HG03520 (cell line): ENCODE results near the gene KCNJ16.
"Not testable (repeated sequence)": the region's sequence is repeated elsewhere in the genome, so short reads cannot be mapped to it uniquely, and the experiment has no call there.

Experiments used
- ATAC-seq: cut with Tn5 transposase; IDR thresholded peaks from one replicate; pipeline ENCODE4 v1.9.1; 2021; ENCODE audit warnings: mild to moderate bottlenecking, moderate library complexity; ENCODE audit not compliant: unreplicated experiment

Gene KCNJ16

DNA sequence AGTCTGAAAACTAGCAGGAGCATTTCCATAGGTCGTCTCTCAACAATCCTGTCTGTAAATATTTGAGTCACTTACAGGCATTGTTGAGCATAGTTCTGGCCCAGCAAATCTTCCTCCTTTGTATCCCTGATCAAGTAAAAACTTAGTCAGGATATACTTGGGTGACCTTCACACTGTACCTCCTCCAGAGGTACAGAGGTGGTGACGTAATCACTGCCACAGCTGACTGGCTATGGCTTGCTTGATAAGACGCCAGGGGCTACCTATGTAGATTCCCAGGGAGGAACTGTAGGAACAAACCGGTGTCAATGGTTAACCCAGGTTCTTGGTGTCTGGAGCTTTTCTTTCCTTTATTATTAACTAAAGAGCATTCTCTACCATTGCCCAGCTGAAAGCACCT, at the start of gene KCNJ16:
Gene KCNJ16 (plus strand): TSS at position 270 of the 400 bp plus-strand sequence. CDS start 56,863 bp downstream, outside the sequence.
- ATAC-seq: no peak

DNA sequence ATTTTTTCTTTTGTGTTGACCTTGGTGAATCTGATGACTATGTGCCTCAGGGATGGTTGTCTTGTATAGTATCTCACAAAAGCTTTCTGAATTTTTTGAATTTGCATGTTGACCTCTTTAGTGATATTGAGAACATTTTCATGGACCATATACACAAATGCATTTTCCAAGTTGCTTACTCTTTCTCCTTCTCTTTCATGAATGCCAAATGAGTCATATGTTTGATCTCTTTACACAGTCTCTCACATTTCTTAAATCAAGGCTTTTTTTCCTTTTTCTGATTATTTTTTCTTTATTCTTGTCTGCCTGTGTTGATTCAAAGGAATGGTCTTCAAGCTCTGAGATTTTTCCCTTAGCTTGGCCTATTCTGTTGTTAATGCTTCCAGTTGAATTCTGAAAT, 46.6 kb upstream of the KCNJ16 start:
- no peak for ATAC-seq

DNA sequence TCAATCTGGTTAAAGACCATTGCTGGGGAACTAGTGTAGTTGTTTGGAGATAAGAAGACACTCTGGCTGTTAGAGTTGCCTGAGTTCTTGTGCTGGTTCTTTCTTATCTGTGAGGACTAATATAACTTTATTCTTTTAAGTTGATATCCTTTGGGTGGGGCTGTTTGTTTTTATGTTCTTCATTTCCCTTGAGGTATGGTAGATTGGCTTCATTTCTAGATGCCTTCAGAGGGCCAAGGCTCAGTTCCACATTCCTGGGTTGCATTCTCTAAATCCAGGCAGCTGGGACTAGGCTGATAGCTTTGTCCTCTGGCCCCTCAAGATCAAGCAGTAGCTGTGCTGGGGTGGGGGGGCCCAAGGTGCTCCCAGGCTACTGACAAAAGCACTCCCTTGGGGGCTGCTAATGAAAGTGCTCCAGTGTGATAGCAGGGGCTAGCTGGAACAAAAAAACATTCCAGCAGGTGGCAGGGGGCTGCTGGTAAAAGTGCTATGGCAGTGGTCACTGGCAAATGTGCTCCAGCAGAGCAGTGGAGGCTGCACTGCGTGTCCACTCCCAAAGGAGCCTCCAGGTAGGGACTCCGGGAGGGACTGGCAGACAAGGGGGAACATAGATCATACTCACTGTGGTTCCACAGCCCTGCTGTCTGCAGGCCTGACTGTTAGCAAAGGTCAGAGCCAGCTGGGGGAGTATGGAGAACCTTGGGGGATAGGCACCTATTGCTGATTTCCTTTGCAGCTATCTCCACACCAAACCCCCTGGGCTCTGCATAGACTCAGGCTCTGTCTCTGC, 45.9 kb upstream of the KCNJ16 start:
- ATAC-seq: no peak

DNA sequence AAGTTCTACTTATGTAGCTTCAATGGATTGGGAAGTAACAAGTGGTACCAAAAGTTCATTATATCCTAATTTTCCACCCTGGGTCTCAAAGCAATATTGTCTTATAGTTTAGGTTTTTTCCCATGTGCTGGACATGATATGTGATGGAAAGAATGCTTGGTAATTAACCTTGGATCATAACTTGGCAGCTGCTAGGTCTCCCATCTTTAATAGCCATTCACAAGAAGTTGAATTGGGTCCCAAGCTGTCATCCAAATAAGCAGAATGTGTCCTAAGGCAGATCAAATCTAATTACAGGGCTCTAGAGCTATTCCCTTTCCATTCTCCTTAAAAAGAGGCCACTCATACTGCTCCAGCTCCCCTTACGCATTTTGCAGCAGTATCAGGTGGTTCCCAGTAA, 44.7 kb upstream of the KCNJ16 start:
- no peak for ATAC-seq

DNA sequence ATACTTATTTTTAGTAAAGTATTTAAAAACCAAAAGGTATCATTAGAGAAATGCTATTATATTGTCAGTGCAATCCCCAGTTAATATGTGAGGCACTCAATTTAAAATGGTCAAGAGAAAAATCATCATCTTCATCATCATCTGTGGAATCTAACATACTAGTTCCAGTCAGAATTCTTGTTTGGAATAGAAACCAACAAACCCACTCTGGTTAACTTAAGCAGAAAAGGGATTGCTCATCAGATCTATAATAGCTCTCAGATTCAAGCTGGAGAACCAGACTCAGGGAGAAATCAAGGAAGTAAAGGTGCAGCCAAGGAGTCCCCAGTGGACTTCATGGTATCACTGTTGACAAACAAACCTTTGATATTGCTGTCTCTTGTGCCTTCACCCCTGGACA, 43.7 kb upstream of the KCNJ16 start:
- ATAC-seq: no peak

DNA sequence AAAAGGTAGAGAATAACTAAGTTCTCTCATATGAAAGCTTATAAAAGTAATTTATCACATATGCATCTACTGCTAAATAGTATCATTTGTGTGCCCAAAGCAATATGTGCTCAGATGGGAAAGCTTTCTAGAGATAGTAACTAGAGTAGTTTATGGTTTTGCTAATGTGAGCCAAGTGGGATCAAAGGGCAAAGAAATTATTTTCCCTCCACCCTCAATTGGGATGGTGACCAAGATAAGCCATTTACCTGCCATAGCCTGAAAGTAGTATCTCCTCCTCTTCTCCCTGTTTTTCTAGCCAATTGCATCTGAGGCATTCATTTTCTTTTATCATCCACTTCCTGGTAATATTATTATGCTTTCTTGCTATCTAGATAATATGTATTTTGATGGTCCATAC, 41.9 kb upstream of the KCNJ16 start:
- ATAC-seq: no peak

DNA sequence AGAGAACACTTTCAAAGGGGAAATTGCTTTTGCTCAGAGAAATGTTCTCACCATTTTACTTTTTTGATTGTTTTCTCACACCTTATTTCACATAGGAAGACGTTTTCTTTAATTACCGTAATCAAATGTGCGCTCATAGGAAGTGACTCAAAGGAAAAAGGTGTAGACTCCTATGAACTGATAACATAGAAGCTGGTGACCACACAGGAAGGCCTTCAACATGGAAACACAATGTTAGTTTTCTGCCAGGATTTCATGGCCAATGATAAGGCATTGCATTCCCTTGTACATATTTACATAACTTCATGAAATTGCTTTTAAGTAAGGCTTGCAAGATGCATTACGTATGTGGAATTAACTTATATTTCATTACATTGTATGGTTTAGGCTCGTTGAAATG, 40.9 kb upstream of the KCNJ16 start:
- ATAC-seq: no peak

DNA sequence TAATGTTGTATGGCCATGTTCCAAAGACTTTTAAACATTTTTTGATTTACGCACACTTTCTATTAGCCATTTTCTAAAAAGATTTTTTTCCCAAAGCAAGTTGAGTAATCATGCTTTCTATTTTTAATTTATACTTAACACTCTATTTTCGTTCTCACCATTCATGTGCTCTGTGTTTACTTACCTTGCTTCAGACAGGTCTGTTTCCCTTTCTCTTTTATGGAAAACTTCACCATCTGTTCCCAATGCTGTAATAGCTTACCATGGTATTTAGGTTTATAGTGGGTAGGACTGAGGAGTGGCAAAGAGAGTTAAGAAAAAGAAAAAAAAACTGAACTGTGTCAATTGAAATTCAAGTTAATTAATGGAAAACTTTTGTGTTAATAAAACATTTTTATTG, 37.5 kb upstream of the KCNJ16 start:
- ATAC-seq: no peak

DNA sequence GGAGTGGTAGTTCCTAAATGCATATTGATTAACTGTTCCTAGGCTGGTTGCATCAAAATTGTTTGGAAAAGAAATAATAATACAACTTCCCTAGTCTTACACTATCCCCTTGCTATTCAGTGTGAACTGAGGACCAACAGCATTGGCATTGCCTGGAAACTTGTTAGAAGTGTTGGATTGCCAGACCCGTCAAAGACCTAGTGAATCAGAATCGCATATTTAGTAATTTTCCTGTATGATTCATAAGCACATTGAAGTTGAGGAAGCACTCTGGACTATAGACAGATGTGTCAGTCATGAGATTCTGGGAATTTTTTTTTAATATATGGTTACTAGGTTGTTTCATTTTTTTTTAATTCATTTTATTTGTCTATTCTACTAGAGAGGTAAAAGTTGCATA, 34.7 kb upstream of the KCNJ16 start:
- ATAC-seq: no peak

DNA sequence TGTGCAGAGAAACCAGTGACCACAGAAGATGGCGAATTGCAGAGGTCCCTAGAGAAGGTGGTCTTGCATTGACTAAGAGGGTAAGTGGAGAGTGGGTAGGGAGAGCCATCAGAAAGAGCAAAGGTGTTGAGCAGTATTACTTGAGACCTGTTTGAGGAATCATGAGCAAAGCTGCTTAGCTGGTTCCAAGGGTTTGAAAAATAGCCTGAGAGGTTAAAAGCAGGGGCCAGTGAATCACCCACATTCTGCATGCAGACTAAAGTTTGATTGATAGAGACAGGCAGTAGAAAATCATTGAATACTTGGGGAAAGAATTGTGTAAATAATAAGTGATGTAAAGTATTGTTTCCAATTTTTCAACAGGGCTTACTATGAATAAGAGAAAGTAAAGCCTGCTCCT, 34.0 kb upstream of the KCNJ16 start:
- ATAC-seq: no peak

DNA sequence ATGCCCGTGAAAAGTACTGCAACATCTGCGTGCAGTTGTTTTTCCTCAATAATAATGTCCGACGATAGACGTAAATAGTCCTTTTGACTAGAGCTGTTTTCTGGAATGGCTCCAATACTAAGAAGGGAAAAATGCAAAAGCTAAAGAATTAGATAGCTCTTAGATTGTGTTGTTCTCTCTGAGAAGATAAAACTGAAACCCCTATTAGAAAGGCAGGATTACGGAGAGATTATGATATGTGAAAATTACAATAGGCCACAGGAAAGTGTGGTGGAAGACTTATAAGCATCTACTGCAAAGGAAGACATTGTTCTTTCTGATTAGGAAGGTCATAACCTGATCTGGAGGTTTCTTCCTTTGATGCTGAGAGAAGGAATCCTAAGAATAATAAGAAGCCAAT, 33.5 kb upstream of the KCNJ16 start:
- ATAC-seq: no peak

DNA sequence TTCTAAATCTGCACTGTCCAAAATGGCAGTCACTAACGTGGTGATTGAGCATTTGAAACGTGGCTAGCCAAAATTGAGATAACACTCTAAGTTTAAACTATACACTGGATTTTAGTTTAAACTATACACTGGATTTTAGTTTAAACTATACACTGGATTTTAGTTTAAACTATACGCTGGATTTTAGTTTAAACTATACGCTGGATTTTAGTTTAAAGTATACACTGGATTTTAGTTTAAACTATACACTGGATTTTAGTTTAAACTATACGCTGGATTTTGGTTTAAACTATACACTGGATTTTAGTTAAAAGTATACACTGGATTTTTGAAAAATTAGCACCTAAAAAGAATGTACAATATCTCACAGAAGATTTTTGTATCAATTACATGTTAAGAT, 29.2 kb upstream of the KCNJ16 start:
- not testable (repeated sequence) for ATAC-seq

DNA sequence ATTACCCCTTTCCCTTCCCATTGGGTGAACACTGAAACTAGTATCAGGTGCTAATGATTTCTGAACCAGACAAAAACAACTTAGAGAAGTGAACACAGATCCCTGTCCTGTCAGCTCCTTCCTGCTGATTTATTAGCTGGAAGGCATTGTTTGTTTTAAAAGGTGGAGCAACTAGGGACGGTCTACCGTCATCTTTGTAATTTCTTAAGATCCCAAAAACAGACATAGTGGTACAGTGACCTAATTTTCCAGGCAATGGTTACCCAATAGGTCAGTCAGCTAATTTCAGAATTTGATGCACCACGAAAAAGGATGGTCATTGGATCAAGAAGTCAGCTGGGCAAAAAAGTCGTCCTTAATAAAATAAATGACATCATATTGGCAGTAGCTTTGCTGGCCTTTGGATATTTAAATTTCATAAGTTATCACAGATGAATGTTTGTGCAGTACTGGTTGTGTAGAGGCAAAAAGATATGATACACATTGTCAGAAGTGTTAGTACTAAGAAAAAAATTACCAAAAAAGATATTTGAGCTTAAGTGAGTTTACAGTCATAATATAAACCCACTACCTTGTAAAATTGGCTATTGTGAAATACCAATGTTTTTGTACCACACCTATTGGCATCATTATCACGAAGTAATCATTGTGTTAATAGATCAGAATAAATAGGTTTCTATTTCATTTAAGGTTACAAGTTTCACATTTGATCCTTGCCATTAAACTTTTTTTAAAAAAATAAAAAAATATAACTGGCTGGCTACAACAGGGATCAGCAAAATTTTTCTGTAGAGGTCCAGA, 27.2 kb upstream of the KCNJ16 start:
- ATAC-seq: no peak

DNA sequence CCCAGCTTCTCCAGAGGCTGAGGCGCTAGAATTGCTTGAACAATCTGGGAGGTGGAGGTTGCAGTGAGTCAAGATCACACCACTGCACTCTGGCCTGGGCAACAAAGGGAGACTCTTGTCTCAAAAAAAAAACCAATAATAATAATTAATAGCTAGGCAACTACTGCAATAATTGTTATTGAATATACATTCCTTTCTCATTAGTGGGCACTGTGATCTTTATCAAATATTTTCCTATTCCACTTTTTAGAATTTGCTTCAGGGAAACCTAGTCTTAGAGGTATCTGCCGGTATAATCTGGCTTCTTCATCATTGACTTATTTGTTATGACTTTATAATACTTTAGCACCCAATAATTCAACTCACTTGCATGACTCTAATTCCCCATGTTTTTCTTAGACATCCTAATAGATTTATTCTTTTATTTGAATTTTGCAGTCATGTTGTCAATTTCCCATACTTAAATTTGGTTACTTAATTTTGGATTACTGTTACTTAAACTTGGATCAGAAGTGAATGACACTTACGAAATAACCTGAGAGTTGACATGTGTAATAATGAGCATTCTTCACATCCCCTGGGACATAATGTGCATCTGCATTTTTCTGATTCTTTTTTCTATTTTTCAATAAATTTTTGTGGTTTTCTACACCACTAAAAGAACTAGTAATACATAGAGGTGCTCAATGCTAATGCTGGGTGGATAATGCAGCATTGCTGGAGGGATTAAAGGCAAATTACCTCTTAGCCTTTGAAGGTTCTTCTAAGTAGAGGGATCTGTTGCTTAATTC, 25.0 kb upstream of the KCNJ16 start:
- ATAC-seq: no peak

DNA sequence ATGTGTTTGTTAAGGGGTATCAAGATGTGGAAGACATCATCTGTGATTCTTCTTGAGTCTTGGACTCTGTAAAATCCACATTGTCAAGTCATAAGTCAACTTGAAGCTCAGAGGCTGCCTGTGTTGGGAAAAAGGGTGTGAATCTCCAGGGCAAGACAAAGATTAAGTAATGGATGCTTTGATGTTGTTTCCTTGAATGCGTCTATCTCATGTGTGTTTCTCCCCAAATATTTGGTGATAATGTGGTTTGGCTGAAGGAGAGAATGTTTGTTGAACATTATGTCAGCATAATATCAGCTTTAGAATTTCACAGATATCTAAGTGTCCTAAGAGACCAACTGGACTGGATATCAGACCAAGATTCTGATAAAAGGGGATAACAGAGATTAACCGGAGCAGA, 24.1 kb upstream of the KCNJ16 start:
- no peak for ATAC-seq

DNA sequence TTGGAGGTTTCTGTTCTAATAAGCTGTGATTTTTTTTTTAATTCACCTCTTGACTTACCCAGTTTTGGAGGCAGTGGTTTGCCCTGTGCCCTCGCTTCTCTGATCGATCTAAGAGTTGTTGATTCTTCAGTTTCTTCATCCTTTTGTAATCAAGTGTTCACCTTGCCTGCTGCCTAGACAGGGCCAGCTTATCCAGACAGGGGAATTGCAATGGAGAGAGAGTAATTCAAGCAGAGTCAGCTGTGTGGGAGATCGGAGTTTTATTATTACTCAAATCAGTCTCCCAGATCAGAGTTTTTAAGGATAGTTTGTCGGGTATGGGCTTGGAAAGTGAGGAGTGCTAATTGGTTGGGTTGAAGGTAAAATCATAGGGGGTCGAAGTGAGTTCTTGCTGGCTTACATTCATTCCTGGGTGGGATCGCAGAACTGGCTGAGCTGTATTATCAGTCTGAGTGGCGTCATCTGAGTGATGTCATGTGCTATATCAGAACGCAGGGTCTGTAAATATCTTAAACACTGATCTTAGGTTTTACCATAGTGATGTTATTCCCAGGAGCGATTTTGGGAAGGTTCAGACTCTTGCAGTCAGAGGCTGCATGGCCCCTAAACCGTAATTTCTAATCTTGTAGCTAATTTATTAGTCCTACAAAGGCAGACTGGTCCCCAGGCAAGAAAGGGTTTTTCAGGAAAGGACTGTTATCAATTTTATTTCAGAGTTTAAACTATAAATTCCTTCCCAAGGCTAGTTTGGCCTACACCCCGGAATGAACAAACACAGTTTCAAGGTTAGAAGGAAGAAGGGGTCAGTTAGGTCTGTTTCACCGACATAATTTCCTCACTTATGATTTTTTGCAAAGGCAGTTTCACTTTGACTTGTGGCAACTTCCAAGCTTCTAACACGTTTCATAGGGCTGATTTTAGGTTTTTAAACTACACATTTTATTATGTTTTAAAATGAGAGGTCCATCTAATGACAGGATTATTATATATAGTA, 21.5 kb upstream of the KCNJ16 start:
- no peak for ATAC-seq

DNA sequence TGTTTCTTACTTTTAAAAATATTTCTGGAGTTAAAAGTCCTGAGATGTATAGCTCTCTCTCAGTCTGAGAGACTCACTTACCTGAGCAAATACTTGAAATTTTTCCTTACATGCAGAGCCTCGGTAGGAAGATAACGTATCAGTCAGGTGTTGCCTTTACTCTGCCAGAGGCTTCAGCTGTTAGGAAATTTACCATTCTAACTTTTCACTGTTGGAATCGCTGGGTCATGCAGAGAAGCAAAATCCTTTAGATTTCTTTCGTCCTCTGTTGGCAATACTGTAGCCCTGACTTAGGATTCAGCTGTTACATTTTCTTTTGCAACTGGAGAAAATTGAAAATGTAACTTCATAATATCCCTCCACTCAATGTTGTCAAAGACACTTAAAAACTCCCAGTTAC, 20.0 kb upstream of the KCNJ16 start:
- no peak for ATAC-seq

DNA sequence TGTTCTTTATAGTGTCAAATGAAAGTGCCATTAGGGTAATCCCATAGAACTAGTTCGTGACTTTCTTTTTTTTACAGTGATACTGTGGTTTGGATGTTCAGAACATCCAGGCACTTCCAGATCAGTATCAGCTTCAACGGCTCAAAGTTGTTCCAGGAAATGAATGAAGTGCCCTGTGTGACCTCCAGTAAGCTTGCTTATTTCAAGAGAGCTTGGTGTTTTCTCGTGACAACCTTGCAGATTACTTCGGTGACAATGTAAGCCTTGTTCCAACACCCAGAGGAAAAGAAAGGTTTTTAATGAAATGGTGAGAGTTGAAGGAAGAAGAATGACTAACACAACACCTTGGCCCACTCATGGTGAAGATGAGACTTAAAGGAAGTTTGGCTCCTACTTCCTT, 16.0 kb upstream of the KCNJ16 start:
- no peak for ATAC-seq

DNA sequence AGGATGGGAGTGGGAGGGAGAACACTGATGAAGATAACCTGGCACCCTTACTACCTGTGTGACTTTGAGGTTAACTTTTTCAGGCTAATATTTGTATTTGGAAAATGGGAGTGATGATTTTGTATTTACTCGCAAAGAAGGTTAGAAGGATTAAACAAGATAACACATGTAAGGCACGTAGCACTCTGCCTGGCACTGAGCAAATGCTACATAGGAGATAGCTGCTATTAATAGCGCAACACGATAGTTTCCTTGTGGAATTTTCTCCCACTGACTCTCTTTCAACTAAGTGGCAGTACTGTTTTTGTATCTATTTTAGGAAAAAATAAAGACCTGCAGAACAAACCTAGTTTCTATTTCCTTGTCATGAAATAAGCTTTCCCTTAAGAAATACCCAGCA, 15.4 kb upstream of the KCNJ16 start:
- no peak for ATAC-seq

DNA sequence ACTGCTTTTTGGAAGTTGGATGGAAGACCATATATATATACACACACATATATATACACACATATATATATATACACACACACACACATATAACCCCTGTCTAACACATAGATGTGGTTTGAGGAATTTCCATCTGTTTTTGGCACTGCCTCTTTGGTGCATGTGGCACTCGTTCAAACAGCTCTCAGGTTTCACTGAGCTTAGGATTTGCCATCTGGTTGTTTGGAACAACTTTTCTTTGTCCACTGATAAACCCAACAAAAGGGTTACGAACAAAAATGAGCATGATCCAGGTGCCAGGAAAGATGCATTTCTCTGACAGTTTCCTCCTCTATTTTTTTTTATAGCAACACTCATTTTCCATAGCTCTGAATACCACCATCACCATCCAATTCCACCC, 14.6 kb upstream of the KCNJ16 start:
- ATAC-seq: no peak
